HG03045 (cell line): ENCODE results near the gene ADCY7.
A peak's percentile ranks its signal among the peaks of the same experiment; 100 is the strongest.

Experiments
- ATAC-seq: cut with Tn5 transposase; IDR thresholded peaks from one replicate; pipeline ENCODE4 v1.9.1; 2021; ENCODE audit warnings: mild to moderate bottlenecking, moderate library complexity; ENCODE audit not compliant: unreplicated experiment

ADCY7 gene

DNA sequence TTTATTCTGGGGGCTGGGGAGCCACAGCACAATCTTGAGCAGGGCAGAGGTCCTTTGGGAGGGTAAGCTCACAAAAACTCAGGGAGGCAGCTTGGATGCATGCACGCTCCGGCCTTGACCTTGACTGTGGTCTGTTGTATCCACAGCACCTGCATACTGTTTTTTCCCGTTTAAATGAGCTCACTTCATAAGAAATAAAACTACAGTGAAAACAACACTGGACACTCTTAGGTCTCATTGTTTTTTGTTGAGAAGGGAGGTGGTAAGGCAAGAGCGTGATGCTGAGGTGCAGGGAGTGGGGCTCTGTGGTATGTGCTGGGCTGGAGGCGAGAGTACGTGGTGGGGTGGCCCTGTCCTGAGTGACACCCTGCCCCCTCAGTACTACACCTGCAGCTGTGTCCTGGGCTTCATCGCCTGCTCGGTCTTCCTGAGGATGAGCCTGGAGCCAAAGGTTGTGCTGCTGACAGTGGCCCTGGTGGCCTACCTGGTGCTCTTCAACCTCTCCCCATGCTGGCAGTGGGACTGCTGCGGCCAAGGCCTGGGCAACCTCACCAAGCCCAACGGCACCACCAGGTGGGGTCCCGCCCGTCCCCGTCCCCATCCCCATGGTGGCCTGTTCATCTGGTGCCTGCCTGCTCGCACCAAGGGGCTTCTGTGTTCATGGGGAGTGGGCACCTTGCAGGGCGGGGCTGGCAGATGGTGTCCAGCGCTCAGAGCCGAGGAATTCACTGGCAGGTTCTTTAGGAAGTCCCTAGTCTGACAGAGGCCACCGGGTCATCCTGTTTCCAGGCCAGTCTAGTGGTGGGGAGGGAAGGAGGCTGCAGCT is 44.2 kb downstream of the ADCY7 start:
- no peak for ATAC-seq

DNA sequence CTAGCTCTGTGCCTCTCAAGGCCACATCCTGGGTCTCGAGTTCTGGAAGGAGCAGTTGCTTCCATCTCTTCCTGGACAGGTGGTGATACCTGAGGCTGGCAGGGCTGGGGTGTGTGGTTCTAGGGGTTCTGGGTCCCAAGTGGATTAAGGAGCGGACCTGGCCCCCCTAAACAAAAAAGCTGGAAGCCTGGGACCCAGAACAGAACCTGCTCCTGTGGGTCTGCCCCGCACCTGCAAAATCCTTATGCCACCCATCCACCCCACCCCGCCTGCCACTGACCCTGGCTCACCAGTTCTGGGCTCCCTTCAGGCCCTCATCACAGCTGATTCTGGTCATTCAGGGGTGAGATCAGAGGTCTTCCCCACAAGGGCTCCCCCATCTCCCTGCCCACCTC is 44.8 kb downstream of the ADCY7 start:
- ATAC-seq: no peak

DNA sequence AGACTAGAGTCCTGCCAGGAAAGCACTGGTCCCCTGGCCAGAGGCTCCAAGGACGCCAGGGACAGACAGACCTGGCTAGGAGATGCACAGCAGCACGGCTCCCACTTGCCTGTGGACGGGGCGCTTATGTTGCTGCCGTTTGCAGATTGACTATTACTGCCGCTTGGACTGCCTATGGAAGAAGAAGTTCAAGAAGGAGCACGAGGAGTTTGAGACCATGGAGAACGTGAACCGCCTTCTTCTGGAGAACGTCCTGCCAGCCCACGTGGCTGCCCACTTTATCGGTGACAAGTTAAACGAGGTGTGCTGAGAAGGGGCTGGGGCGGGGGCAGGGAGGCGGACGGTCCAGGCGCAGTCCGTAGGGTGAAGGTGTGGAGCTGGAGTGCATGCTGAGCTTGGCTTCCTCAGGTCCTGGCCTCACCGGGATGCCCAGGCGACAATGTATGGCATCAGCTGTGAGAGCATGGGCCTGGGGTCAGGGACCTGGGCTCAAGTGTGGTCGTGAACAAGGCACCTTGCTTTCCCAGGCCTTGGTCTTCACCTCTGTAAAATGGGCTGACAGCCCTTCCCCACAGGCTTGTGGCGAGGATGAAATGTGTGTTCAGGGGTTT is 45.6 kb downstream of the ADCY7 start:
- no peak for ATAC-seq

DNA sequence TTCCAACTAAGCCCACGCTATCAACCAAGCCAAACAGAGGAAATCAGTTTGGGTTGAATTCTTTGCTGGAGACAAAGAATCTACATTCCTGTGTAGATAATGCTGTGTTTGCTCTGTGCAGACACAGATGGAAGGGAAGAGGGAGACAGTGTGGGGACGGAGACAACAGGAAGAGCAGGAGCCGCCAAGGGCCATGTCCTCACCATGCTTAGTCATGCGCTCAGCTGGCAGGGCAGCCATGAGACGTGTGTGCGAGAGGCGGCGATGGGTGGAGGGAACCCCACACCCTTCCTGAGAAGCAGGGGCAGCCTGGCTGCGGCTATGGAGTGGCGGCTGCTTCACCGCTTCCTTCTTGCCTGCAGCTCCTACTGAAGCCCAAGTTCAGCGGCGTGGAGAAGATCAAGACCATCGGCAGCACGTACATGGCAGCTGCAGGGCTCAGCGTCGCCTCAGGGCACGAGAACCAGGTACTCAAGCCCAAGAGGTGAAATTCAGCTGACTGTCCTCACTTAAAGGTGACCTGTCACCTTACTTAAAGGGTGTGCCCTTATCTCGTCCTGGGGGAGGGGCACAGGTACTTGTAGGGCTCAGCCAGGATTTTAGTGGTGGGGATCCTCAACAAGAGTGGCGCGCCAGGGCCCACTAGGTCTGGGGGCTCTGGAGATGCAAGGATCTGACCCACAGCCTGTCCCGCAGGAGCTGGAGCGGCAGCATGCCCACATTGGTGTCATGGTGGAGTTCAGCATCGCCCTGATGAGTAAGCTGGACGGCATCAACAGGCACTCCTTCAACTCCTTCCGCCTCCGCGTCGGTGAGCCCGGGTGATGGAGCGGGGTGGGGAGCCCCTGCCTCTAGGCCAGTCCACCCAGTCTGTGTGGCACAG is 47.5 kb downstream of the ADCY7 start:
- ATAC-seq: no peak

DNA sequence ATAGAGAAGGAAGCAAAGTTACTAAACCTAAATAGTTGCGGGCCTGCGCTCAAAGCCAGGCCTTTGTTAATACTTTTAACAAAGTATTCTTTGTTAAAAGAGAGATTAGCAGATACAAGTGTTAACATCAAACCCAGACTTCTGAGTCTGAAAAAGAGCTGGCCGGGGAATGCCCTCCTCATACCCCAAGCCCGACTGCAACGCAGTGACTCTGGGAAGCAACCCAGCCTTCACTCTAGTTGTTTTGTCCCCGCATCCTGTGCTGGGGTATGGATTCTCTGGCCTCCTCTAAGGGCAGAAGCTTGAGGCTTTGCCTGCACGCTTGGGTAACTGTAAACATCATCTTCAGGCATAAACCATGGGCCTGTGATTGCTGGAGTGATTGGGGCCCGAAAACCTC is 48.3 kb downstream of the ADCY7 start:
- ATAC-seq: no peak

DNA sequence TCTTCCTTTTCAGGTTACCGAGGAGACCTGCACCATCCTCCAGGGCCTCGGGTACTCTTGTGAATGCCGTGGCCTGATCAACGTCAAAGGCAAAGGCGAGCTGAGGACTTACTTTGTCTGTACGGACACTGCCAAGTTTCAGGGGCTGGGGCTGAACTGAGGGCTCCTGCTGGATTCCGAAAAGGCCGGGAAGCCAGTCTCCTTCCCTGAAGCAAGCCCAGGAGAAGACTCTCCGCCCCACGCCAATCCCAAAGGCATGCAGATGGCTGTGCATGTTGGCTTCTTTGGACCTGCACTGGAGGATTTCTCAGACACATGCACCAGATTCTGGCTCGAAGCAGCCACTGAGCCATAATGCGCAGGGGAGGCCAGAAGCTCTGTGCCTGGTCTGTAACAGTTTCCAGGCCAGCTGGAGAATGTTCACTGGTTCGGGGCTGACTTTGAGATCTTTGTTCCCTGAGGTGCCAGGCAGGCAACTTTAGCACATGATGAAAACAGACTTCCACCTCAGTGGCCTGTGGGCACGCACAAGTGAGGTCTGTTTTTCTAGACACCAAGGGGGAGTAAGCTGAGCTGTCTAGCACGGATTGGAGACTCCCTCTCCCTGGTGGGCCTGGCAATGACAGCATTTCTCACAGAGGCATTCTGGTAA is 49.1 kb downstream of the ADCY7 start:
- no peak for ATAC-seq

DNA sequence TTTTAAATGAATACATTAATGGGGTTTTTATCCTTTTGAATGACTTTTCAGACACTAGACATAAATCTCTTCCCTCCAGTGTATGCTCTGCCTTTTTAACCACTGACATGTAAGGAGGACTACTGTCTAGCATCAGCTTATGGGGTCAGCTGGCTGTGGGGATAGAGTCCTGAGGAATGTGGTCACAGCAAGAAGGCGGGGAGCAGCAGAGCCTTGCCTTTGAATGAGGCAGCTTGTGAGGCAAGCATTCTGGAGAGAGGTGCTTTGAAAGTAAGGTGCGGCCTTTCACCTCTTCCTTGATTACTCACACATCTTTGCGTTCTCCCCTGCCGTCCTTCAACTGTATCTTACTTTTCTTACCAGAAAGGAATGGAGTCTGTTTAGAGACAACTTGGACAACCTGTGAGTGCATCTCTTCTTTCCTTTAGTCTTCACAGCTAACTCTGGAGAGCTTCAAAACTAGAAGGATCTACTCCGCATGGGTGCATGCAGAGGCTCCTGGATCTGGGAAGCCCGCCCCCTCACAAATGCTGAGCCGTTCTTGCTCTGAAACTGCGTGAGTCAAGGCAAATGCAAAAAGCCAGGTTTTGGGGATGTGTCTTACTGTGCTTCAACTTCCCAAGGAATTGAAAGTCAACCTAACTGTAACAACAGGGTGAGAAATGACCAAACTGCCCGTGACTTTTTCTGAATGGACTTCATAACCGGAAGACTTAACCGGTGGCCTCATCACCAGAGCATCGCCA is 49.9 kb downstream of the ADCY7 start:
- no peak for ATAC-seq

DNA sequence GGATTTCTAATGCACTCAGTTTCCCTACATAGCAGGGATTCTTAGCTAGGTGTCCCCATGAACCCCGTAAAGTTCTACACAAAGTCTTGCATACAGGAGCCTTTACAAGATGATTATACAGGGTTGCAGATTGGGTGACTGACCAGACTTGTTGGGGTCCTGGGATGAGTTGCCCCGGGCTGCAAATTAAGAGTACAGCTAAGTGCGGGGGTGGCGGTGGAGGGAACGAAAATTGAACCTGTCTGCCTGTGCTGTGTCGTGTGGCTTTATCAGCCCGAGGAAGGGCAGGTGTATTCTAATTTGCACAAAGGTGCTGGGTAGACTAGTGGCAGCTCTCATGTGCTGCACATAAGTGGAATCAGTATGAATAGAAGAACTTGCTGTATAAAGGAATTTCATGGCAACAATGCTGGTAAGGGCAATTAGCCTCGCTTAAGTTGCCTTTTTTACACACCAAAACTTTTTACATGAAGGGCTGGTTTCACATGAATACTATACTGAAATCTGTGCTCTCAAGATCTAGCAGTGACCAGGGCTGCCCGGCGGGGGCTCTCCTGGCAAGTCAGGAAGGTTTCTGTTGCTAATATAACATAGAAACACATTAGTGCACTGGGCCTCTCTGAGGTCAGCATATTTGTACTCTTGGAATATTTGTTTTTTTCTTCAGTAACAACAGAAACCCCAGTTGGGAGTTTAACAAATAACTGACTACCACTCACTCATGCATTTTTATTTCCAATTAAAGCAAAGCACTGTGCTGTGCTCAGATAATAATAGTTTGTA is 50.7 kb downstream of the ADCY7 start:
- ATAC-seq: no peak

DNA sequence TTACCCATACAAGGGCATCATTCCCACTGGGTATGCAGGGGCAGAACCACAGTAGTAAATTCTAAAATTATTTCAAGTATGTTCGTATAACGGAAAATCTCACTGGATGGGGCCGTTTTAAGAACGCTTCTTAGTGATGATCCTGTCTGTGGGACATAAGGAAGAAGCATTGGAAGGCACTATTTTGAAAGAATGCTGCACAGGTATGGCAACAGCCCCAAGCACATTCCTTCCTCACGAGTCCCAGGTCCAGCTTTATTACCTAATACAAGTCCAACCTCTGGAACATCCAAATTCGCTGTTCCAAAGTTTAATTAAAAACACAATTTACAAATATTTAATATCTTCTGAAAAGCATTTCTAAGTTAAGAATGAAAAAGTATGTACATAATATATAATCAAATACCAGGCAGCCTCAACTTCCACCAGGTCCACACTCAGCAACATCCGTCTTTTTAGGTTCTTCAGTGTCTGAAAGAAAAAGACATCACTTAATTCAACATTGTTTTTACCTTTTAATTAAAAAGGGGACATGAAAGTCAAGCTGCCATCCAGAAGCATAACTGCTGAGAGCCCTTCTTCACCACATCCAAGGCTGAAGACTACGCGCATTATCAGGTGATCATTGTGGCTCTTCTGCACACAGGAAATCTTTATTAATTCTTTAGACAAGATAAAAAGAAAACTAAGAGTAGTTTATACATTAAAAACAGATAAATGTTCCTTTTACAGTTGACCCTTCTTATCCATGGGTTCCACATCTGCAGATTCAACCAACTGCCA is 52.6 kb downstream of the ADCY7 start:
- no peak for ATAC-seq

DNA sequence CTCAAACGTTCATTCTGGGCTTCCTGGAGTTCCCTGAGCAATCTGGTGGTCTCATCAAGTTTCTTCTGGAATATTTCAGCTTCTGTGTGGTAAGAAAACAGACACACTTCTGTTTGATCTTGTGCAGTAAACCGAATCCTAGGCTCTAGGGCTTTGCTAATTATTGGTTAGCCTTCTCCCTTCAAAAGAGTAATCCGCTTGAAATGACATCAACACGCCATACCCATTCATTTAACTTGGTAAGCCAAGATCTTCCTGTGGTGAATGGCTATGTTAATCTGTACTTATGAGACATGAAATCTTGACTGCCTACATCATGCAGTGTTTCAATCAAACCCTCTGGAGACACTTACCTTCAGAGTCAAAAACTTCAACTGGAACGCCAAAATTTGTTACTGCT is 54.0 kb downstream of the ADCY7 start:
- no peak for ATAC-seq

DNA sequence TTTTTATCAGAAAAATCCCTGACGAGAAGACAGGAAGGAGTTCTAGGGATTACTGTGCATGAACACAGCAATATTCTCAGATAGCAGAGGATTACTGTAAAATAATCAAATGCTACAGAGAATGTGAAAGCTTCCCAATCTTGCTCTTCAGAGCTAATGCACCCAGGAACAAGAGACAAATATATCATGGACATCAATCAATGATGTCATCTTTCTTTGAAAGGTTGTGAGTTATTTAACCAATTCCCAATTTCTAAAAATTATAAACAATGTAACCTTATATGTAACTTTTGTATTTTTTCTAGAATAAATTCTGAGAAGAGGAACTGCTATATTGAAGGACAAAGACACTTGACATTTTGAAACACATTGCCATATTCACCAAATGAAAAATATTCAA is 56.0 kb downstream of the ADCY7 start:
- no peak for ATAC-seq

DNA sequence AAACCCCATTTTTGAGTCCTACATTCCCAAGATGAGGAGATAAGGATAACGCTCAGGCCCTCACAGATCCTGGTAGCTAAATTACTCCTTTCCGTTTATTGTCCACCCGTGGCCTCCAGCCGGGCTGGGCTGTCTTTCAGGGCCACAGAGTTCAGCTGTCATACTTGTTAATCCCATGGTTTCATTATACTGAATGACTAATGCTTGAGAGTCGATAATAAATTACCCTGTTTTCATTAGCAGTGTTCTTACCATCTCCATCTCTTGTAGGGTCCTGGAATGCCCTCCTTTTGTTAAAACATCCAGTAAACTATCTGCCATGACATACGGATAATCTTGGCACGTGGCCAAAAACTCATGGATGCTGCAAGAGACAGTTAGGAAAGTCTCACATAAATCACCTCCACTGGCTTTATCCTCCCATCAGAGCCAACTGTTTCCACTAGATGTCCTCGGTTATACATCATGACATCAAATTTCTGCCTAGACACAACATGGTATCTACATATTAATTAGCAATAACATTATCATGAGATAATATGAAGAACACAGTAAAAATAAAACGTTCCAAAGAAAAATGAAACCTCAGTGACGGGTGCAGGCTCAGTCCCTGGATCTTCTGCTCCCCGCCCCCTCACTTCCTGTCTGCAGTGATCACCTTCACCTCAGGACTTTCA is 57.1 kb downstream of the ADCY7 start:
- ATAC-seq: no peak

DNA sequence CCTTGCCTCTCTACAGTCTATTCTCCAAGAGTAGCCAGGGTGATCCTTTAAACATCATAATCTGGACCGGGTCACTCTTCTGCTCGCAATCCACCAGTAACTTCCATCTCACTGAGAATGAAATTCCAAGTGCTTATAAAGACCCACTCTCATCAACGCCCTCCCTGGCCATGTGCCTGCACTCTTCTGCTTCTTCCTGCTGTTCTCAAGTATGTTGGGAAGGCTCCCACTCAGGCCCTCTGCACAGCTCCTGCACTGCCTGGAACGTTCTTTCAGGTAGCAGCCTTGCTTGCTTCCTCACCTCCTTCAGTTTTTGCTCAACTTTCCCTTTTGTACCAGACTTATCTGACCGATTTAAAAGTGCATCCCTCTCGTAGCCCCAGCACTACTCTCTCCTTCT is 58.0 kb downstream of the ADCY7 start:
- ATAC-seq: no peak

DNA sequence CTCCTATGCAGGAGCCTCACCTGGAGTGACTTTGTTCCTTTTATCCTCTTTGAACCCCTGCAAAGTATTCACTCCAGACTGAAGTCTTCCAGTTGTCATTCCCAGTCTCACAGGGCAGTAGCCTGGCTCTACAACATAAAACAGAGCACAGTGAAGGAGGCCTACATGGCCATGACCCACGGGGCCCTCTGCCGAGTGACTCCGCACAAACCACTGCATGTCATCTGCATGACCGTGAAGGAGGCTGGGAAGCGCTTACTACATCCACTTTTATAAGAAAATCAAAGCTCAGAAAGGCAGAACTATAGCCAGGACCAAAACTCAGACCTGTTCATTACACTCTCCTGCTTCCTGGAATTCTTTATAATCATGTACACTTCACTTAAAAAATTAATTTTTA is 59.9 kb downstream of the ADCY7 start:
- ATAC-seq: no peak

DNA sequence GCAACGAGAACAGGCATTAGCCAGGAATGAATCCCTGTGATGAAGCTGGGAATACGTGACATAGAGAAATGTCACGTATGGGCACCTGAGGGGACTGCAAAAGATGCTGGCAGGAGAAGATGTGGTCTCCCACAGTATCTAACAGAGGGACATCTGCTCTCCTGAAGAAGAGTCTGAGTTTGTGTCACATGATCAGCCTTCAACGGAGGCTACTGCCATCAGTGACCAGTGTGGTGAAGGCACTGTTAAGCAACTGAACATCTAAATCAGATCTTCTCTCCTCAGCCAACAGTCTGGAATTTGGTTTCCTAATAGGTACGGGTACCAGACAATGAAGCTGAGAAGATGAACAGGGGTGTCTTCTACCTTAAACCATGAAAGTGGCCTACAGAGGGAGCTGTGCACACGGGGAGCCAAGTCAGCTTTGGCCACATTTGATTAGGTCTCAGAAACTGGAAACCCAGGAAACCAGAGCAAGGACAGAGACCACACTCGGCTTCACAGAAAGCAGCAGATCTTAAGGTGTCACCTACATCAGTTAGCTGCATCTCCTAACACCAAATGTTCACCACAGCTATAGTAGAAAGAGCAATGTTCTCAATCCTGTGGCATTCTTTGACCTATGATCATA is 60.6 kb downstream of the ADCY7 start:
- ATAC-seq: peak; percentile 70

DNA sequence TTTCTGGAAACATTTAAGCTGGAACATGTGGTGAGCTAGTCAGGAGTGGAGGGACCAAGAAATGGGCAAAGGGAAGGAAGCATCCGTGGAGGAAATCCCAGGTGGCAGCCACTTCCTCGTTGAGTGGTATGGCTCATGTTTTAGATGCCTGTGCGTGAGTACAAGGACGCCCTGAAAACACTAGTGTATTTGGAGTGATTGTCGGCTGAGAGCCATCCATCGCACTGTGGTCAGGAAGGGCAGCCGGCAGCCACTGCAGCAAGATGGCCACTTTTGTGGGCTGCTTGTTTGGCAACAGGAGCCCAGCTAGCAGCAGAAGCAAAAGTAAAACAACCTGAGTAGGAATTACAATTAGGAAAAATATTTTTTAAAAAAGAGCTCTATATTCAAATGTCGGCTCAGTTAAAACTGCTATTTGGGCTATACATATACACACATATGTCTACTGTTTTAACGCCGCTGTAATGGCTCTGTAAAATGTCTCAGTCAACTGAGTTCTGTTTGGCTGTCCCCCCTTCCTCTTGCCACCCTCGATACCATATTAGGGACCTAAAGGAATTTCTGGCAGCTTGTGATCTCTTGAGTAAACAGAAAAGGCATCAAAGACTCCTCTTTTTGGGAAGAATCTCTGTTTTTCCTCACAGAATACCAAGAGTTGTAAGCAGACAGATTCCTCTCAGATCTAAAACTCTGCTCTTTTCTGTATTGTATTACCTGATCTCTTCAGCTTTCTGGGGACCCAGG is 63.3 kb downstream of the ADCY7 start:
- no peak for ATAC-seq

DNA sequence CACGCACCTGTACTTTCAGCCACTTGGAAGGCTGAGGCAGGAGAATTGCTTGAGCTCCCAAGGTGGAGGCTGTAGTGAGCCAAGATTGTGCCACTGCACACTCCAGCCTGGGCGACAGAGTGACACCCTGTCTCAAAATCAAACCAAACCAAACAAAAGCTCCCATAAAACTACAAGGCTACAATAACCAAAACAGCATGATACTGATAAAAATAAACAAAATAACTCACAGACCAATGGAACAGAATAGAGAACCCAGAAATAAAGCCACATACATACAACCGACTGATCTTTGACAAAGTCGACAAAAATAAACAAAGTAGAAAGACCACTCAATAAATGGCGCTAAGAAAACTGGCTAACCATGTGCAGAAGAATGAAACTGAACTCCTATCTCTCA is 65.2 kb downstream of the ADCY7 start:
- no peak for ATAC-seq
